Measurements from ENCODE around the gene BOD1L1.

Gene BOD1L1

DNA sequence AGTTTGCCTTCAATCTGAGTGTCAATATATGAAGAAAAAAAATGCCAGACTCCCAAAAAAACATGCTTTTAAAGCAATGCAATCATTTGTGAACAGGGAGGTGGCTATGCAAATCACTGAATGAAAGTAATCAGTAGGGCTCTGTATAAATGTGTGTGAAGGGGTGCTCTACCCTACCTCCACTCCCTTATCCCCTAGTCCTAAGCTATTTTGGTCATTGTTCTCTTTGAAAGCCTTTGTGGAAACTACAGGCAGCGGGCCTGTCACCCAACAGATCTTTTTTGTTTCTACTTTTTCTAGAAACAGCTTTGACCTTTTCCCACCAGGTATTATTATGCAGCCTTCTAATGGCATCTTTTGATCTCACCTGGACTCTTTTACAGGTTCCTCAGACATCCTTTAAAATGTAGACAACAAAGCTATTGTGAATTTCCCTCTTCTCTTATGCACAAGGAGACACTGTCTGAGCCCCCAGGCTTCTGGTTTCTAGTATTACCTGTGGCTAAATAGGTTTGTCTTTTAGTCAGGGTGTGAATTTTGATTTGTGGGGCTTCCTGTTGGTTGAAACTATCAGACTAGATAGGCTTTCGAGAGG is 9.2 kb downstream of the BOD1L1 start:
- no peak for FAIRE-seq
- TF ChIP-seq, protein P1, sequence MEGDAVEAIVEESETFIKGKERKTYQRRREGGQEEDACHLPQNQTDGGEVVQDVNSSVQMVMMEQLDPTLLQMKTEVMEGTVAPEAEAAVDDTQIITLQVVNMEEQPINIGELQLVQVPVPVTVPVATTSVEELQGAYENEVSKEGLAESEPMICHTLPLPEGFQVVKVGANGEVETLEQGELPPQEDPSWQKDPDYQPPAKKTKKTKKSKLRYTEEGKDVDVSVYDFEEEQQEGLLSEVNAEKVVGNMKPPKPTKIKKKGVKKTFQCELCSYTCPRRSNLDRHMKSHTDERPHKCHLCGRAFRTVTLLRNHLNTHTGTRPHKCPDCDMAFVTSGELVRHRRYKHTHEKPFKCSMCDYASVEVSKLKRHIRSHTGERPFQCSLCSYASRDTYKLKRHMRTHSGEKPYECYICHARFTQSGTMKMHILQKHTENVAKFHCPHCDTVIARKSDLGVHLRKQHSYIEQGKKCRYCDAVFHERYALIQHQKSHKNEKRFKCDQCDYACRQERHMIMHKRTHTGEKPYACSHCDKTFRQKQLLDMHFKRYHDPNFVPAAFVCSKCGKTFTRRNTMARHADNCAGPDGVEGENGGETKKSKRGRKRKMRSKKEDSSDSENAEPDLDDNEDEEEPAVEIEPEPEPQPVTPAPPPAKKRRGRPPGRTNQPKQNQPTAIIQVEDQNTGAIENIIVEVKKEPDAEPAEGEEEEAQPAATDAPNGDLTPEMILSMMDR (IDR thresholded peaks at IDR 0.05; ENCODE audit: insufficient read depth, missing control alignments) = no peak
- DNase-seq (ENCODE audit: insufficient read length, low spot score) = no peak

DNA sequence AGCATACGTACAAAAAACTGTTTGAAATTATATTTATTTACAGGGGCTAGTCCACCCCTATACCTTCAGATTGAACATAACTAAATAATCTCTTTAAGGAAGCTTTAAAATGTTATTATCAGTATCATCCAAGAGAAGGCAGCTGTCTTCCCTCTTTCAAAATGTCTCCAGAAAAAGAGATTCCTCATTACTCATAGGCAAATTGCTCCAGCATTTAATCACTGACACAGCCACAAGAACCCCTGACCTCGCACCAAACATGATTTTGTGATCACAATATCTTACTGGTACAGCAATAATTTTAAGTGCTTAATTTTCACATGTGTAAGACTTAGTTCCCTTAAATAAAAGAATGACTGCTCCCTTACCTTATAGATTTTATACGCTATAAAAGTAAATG is 9.7 kb downstream of the BOD1L1 start:
- TF ChIP-seq, protein P1 (IDR thresholded peaks at IDR 0.05; ENCODE audit: insufficient read depth, missing control alignments) = no peak
- DNase-seq (ENCODE audit: insufficient read length, low spot score) = no peak
- FAIRE-seq = no peak

DNA sequence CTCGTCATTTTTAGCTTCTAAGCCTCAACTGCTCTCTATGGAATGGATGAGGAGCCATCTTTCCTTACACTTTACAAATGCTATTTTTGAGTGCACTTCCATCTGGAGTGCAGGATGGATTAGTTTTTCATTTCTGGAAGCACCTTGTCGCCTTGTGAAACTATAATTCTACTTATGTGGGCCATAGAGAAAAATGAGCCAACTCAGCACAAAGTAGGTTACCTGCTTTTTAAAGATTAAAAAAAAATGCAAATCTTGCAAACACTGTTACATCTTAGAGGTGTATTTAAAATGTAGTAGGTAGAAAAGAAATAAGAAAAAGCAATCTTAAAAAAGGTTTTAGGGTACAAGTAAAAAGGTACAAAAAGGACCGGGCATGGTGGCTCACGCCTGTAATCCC is 10.9 kb downstream of the BOD1L1 start:
- DNase-seq (ENCODE audit: insufficient read length, low spot score) (no peak), FAIRE-seq (no peak)
- TF ChIP-seq, protein P1 (IDR thresholded peaks at IDR 0.05; ENCODE audit: insufficient read depth, missing control alignments) = no peak

DNA sequence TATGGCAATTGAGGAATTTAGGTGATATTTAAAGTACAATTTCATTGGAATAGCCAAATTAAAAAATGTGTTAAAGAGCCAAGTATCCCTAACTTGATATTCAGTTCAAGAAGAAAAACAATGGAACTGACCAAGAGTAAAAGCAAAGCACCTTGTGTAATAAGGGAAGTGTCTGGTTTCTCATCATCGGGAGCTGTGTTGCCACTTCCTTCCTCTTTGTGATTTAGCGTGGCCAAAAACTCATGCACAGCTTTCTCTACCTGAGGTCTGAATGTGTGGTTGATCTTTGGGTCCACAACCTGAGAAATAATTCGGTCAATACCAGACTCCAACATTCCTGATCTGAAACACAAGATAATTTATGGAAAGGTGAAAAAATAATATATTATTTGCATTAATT is 12.4 kb downstream of the BOD1L1 start:
- DNase-seq (ENCODE audit: insufficient read length, low spot score) (no peak), FAIRE-seq (no peak)
- TF ChIP-seq, protein P1 (IDR thresholded peaks at IDR 0.05; ENCODE audit: insufficient read depth, missing control alignments) = no peak

DNA sequence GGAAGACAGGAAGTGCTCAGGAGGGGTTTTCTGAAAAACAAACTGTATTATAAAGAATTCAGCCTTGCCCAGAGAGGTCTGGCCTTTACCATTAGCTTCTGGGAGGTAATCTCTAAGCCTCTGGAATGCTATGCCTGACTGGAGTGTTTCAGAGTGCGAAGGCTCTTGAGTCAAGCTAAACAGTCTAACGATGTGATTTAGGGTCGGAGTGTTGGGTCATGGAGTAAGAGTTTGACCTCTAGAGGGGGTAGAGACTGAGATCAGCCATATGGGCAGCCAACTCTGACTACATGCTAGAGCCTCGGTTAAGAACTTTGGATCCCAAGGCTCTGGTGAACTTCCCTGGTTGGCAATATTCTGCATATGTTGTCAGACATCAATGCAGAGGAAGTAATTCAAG is 15.0 kb downstream of the BOD1L1 start:
- FAIRE-seq (no peak), DNase-seq (ENCODE audit: insufficient read length, low spot score) (no peak)
- TF ChIP-seq, protein P1 (IDR thresholded peaks at IDR 0.05; ENCODE audit: insufficient read depth, missing control alignments) = no peak

DNA sequence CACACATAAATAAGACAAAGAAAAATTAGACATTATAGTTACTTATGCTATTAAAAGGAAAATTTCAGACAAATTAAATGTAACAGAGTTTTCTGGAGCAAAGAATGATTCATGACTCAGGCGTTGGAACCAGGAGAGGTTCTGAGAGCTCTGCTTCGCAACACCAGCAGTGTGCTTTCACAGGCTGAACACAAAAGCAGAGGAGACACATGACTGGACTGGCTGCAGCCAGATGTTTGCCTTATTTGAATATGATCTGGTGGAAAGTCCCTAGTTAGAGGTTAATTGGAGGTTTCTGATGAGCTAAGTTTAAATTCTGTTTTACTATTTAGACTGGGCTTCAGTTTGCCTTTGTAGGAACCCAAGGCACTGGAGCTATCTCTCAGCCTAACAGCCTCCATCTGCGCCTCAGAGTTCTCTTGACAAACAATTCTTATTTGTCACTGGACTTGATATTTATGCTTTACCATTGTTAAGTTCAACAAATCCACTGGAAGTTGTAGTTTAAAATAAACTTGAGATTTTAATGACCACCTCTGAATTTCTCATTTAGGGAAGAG is 16.2 kb downstream of the BOD1L1 start:
- TF ChIP-seq, protein P1 (IDR thresholded peaks at IDR 0.05; ENCODE audit: insufficient read depth, missing control alignments) = no peak
- no peak for DNase-seq (ENCODE audit: insufficient read length, low spot score)

DNA sequence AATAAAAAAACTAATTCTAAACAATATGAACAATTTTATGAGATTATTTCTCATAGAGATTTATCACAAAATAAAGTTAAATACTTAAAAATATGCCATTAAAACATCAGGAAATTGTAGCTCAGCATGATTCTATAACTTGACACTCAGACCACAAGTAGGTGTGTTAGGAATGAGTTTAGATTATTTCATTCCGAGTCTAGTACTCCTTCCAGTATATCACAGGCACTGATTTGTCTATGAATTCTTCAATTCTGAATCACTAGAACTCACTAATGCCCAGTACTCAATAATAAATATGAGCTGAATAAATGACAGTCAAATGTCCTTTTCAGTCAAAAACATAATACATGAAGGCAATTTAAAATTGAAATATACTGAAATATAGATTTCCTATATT is 22.2 kb downstream of the BOD1L1 start:
- TF ChIP-seq, protein P1 (IDR thresholded peaks at IDR 0.05; ENCODE audit: insufficient read depth, missing control alignments) = no peak
- FAIRE-seq = no peak
- no peak for DNase-seq (ENCODE audit: insufficient read length, low spot score)

More for the DNA sequence above, 16.2 kb downstream of the BOD1L1 start:
- no peak for FAIRE-seq

All from D721Med (cell line).